Spinal cord (tissue), 10 donors: ENCODE results near the gene EFCAB11. TPM values are rescaled to one million over a fixed set of nuclear protein-coding genes. Genes with fewer than 3 reads are reported as not detected.
A peak's percentile ranks its signal among the peaks of the same experiment; 100 is the strongest.

Source experiments
- DNase-seq, 6 donors: peaks; one replicate each; pipeline versions ENCODE4 v3.0.0 to v3.0.0-alpha.2; 2013 to 2015; ENCODE audit warnings: low spot score in 6 of 6, low read depth in 4 of 6
- H3K27ac ChIP-seq: one replicate; pipeline ENCODE4 v1.5.1; 2013; ENCODE audit warnings: low read depth, low read length, control low read depth
- H3K27me3 ChIP-seq: one replicate; pipeline ENCODE4 v1.6.1; 2013; ENCODE audit warnings: low read length; ENCODE audit not compliant: control insufficient read depth, insufficient read depth
- H3K36me3 ChIP-seq: one replicate; pipeline ENCODE4 v1.6.1; 2013; ENCODE audit warnings: low read length; ENCODE audit not compliant: control insufficient read depth, insufficient read depth
- H3K4me1 ChIP-seq: one replicate; pipeline ENCODE4 v1.6.1; 2013; ENCODE audit warnings: low read length; ENCODE audit not compliant: control insufficient read depth, insufficient read depth
- H3K4me3 ChIP-seq: one replicate; pipeline ENCODE4 v1.5.1; 2013; ENCODE audit warnings: low read depth, low read length, control low read depth
- H3K9me3 ChIP-seq: one replicate; pipeline ENCODE4 v1.6.1; 2013; ENCODE audit warnings: low read length; ENCODE audit not compliant: control insufficient read depth, insufficient read depth
- WGBS: methylation state at CpG from one replicate; pipeline ENCODE4 v1.1.5; 2013; ENCODE audit warnings: missing lambda C conversion rate; ENCODE audit not compliant: insufficient coverage; 5-methylcytosine and 5-hydroxymethylcytosine counted together
- polyA plus RNA-seq, 2 donors: library from polyadenylated mRNA; unstranded; fragments of 120-200 nt; gene quantifications; one replicate each; pipeline ENCODE4 v1.2.1, GENCODE V29; 2013; ENCODE audit not compliant: insufficient read length in 2 of 2
- total RNA-seq, 2 donors: library from RNA; depleted of rRNA in 1 of 2; stranded (reverse); fragments of 120-200 nt in 1 of 2; fragments of >200 nt in 1 of 2; gene quantifications; one replicate each; pipeline versions ENCODE4 v1.2.3 to v1.2.4, GENCODE V29; 2013 to 2014
- donor health status: healthy.

EFCAB11 gene
- total and polyA plus RNA-seq, 4 donors: 7.5 to 16.4 (median 13.3) TPM

DNA sequence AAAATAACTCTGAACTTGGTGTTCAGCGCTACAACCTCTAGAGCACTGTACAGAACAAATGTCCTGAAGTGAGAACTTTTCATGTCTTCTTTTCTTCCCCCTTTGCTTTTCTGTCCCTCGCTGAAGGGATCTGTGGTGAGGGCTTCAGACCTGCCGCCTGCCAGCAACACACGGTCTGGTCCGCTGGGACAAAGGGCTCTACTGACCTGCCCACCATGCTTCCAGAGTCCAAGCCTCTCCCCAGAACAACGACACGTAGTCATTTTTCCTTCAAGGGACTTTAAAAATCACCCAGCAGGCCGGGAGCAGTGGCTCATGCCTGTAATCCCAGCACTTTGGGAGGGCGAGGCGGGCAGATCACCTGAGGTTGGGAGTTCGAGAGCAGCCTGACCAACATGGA lies 140.4 kb downstream of the EFCAB11 start:
- no peak overlapping the region for H3K27ac ChIP-seq
- H3K4me3 ChIP-seq: no peak overlapping the region
- WGBS: 77% methylated on average over 8 of the region's 11 CpGs
- H3K4me1 ChIP-seq: no peaks in the 10 kb centered on the region
- no peaks in the 10 kb centered on the region for H3K27me3 ChIP-seq
- no peaks in the 10 kb centered on the region for H3K36me3 ChIP-seq
- DNase-seq: no peak
- H3K9me3 ChIP-seq: no peaks in the 10 kb centered on the region

DNA sequence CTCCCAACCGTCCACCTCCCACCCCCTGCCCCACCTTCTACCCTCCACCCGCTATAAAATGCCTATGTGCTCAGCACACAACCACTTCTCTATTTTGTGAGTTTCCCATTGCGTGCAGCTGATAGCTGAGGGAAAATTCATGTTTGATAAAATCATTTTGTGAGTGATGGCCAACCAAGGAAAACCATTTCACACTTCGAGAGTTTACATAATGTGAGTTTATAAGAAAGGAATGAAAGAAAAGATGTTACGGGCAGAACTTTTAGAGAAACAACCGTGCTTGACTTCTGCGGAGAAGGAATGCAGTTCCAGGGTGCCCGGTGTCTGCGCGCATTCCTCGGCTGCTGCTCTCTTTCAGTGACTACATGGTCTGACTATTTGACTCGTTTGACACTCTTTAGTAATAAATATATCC lies 140.9 kb downstream of the EFCAB11 start:
- Histone ChIP-seq H3K4me1 (no peaks in the 10 kb centered on the region), H3K36me3 (no peaks in the 10 kb centered on the region), H3K9me3 (no peaks in the 10 kb centered on the region), H3K27me3 (no peaks in the 10 kb centered on the region), H3K27ac (no peak overlapping the region), H3K4me3 (no peak overlapping the region)
- DNase-seq: no peak
- 50% methylated on average over 2 of the region's 12 CpGs for WGBS

DNA sequence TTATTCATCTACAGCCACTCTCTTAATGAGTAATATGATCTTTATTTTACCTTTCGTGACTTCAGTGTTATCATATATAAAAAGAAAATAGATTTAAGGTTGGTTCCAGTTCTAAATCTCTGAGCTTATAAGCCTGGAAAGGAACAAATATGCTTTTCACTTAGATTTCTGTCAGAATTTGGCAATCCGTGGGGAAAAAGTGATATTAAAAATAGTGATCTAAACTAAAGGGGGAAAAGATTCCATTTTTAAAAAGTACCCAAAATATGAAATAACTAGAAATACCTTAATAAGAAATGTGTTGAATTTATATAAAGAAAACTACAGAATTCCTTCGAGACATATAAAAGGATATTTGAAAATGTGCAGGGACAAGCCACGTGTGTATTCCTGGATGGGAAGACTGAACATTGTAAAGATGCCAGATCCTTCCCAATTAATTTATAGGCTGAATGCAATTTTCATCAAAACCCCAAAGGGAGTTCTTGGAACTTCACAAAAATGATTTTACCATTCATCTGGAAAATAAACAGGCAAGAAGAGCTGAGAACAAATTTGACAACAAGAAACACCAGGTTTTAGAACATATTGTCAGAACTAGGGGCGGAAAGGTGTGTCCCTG lies 142.5 kb downstream of the EFCAB11 start:
- no peak overlapping the region for H3K27ac ChIP-seq
- no peaks in the 10 kb centered on the region for H3K36me3 ChIP-seq
- DNase-seq: no peak
- H3K27me3 ChIP-seq: no peaks in the 10 kb centered on the region
- H3K4me3 ChIP-seq: no peak overlapping the region
- WGBS: no CpG with 5 or more reads among the region's 5 CpGs
- H3K4me1 ChIP-seq: no peaks in the 10 kb centered on the region
- H3K9me3 ChIP-seq: no peaks in the 10 kb centered on the region

DNA sequence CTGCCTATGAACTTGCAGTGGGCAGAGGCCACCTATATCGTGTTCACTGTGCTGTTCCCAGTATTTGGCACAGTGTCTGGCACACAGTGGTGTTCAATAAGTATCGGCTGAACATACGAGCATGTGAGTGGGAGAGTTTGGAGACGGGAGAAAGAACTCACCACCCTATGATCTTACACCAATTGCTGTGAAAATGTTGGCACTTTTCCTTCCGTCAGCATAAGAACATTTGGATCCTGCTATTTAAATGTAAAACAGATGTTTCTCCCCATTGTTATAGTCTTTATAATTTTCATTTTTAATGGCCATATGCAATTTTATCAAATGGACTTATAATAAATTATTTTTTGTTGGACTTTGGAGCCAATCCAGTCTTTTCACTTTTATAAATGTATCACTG lies 144.4 kb downstream of the EFCAB11 start:
- Histone ChIP-seq H3K4me3 (no peak overlapping the region), H3K4me1 (no peaks in the 10 kb centered on the region), H3K9me3 (no peaks in the 10 kb centered on the region), H3K27ac (no peak overlapping the region), H3K27me3 (no peaks in the 10 kb centered on the region), H3K36me3 (no peaks in the 10 kb centered on the region)
- 67% methylated on average over 1 of the region's 5 CpGs for WGBS
- no peak for DNase-seq

DNA sequence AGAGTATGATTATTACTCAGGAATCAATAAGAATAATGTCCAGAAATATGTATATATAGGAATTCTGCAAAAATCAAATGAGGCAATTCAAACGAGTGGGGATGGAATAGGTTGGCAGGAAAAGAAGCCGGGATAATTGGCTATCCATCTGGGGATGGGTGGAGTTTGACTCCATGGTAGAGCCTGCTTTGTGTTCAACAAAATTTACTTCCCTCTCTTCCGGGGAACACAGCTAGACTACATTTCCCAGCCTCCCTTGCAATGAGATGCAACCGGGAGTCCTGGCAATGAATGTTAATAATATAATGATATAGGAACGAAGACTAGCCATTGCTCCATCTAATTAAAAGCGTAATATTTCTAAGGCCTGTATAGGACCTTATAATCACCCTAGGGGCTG lies 146.6 kb downstream of the EFCAB11 start:
- H3K27me3 ChIP-seq: no peaks in the 10 kb centered on the region
- no peak overlapping the region for H3K27ac ChIP-seq
- no peaks in the 10 kb centered on the region for H3K36me3 ChIP-seq
- DNase-seq: peak in 2 of 6 donors; percentile 47 to 77
- H3K4me3 ChIP-seq: no peak overlapping the region
- H3K4me1 ChIP-seq: no peaks in the 10 kb centered on the region
- H3K9me3 ChIP-seq: no peaks in the 10 kb centered on the region
- WGBS: no CpG with 5 or more reads among the region's 6 CpGs

DNA sequence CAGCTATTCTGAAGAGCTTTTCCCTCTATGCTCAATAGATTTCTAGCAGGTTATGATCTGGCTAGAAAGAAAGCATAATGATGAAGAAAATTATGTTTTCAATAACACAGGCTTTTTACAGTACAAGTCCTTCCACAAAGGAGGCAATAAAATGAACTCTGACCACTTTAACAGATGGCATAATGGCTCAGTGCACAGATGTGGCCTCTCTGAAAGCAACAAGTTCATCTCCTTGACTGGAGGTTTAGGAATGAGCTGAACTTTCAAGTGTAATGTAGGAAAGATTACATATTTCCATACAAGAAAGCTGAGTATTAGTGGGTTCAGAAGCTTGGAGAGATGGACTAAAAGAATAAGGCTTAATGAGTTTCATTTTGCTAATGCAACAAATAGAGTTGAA lies 147.4 kb downstream of the EFCAB11 start:
- H3K9me3 ChIP-seq: no peaks in the 10 kb centered on the region
- DNase-seq: peak in 1 of 6 donors; percentile 60
- no peak overlapping the region for H3K4me3 ChIP-seq
- H3K27me3 ChIP-seq: no peaks in the 10 kb centered on the region
- H3K36me3 ChIP-seq: no peaks in the 10 kb centered on the region
- no peak overlapping the region for H3K27ac ChIP-seq
- H3K4me1 ChIP-seq: no peaks in the 10 kb centered on the region

DNA sequence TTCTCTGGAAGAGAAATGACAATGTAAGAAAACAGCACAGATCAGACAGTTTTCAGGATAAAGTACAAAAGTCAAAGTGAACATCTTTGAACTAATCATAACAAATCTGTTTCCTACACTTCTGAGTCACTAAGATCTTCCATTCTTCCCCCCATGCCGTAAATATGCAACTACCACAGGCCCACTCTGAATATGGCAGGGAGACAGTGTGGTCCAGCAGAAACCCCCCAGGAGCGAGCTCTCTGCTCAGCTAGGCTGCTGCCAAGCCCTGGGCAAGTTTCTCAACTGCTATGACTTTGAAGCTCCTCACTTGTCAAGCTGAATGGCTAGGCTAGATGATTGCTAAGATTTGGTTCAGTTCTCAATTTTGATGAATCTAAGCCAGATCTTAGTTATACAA lies 148.1 kb downstream of the EFCAB11 start:
- no peaks in the 10 kb centered on the region for H3K9me3 ChIP-seq
- H3K36me3 ChIP-seq: no peaks in the 10 kb centered on the region
- WGBS: 100% methylated on average over 1 of the region's 2 CpGs
- H3K27me3 ChIP-seq: no peaks in the 10 kb centered on the region
- DNase-seq: peak in 1 of 6 donors; percentile 67
- H3K4me1 ChIP-seq: no peaks in the 10 kb centered on the region
- H3K27ac ChIP-seq: no peak overlapping the region
- no peak overlapping the region for H3K4me3 ChIP-seq

DNA sequence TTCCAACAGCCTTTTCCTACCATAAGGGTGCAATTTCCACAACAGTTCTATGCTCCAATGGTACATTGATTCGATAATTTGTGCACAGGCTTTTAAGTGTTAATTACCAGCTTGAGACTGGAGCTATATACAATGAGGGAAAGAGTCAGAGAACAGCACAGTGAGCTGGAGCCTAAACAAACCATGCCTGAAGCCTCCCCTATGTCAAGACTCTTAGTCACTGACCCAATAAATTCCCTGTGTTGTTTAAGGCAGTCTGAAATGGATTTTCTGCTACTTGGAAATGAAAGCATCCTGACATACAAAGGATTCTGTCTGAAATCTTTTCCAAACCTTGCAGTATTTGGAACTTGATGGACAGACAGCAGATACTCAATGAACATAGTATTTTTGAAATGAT lies 149.0 kb downstream of the EFCAB11 start:
- Histone ChIP-seq H3K4me1 (no peaks in the 10 kb centered on the region), H3K9me3 (no peaks in the 10 kb centered on the region), H3K4me3 (no peak overlapping the region), H3K27me3 (no peaks in the 10 kb centered on the region), H3K36me3 (no peaks in the 10 kb centered on the region), H3K27ac (no peak overlapping the region)
- DNase-seq: peak in 1 of 6 donors; percentile 41
- WGBS: no CpG with 5 or more reads among the region's 1 CpG

DNA sequence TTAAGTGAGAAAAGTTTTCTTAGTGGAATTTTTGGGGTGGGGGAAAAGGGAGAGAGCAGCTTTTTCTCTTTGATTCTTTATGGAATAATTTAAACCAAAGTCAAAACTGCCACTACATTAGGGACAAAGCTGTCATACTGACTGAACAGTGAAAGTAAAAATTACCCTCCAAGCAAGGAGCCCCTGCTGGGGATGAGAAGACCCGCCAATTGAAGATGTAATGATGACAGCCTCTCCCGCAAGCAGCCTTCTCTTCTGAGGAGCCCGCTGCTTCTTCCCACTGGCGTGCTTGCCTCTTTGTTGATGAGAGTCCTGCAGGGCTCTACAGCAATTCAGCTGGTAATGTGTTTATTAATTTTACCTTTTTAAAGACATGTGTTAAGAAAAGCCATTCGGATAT lies 151.0 kb downstream of the EFCAB11 start:
- DNase-seq: peak in 2 of 6 donors; percentile 24 to 67
- no peaks in the 10 kb centered on the region for H3K9me3 ChIP-seq
- H3K27ac ChIP-seq: no peak overlapping the region
- WGBS: 62% methylated on average over 3 of the region's 5 CpGs
- H3K27me3 ChIP-seq: no peaks in the 10 kb centered on the region
- no peaks in the 10 kb centered on the region for H3K4me1 ChIP-seq
- no peaks in the 10 kb centered on the region for H3K36me3 ChIP-seq
- no peak overlapping the region for H3K4me3 ChIP-seq

DNA sequence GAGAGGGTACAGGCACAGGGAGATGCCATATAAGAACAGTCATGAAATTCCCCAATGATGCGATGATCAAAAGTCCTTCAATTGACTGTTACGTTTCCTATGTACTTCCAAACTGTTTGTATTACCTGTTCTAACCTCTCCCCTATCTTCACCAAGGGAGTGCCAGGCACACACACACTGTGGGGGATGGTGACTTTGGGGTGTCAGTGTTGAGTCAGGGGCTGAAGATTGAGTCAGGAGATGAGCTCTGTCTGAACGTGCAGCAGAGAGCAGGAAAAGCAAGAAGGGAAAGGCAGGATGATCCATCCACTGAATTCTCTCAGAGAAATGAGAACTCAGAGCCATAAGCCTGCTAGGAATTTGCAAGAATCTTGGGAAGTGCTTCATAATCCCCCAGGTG lies 153.4 kb downstream of the EFCAB11 start:
- H3K27me3 ChIP-seq: no peaks in the 10 kb centered on the region
- no peak overlapping the region for H3K4me3 ChIP-seq
- H3K4me1 ChIP-seq: no peaks in the 10 kb centered on the region
- no peaks in the 10 kb centered on the region for H3K36me3 ChIP-seq
- 86% methylated on average over 1 of the region's 3 CpGs for WGBS
- no peak for DNase-seq
- no peak overlapping the region for H3K27ac ChIP-seq
- no peaks in the 10 kb centered on the region for H3K9me3 ChIP-seq
